Measurements from ENCODE around the gene IFNA14.

GRCh38 chr9:21255538-21256212, 15.9 kb upstream of the IFNA14 start:
- no peak for TF ChIP-seq CTCF (conservative IDR thresholded peaks at IDR 0.05 in 1 of 2, IDR thresholded peaks at IDR 0.05 in 1 of 2; ENCODE audit: extremely low read depth in 1 of 2, insufficient read depth in 1 of 2, low read depth in 1 of 2, low read length in 2 of 2)
- no peak for TF ChIP-seq EZH2 (IDR thresholded peaks at IDR 0.05; ENCODE audit: borderline replicate concordance, low read length)

All from mammary epithelial cell (primary cell).